ENCODE measurements around the gene ADAM12.
A peak's percentile ranks its signal among the peaks of the same experiment; 100 is the strongest.

ADAM12 gene

GRCh38 chr10:126233182-126234148 lies 154.8 kb downstream of the ADAM12 start (continued):
- TF ChIP-seq ZNF18 (tag by site-specific recombination; IDR thresholded peaks at IDR 0.05) = peak; percentile 86
- no peak for TF ChIP-seq ZBTB20 (tag by site-specific recombination; IDR thresholded peaks at IDR 0.05)
- no peak for TF ChIP-seq ZNF280C (tag by site-specific recombination; IDR thresholded peaks at IDR 0.05)
- peak; percentile 92 for TF ChIP-seq ZXDB (tag by site-specific recombination; IDR thresholded peaks at IDR 0.05)
- TF ChIP-seq PRDM6 (tag by site-specific recombination; IDR thresholded peaks at IDR 0.05) = peak; percentile 94
- no peak for TF ChIP-seq PRDM2 (tag by site-specific recombination; IDR thresholded peaks at IDR 0.05; ENCODE audit: borderline replicate concordance)
- no peak for TF ChIP-seq ZNF350 (tag by site-specific recombination; IDR thresholded peaks at IDR 0.05)
- peak; percentile 84 for TF ChIP-seq KLF10 (tag by site-specific recombination; IDR thresholded peaks at IDR 0.05)
- TF ChIP-seq ZNF785 (tag by site-specific recombination; IDR thresholded peaks at IDR 0.05) = no peak
- TF ChIP-seq SP2 (tag by site-specific recombination; IDR thresholded peaks at IDR 0.05) = no peak
- no peak for TF ChIP-seq ZBTB48 (tag by site-specific recombination; IDR thresholded peaks at IDR 0.05)
- TF ChIP-seq REPIN1 (tag by site-specific recombination; IDR thresholded peaks at IDR 0.05; ENCODE audit: low read depth) = no peak
- TF ChIP-seq ZNF248 (tag by site-specific recombination; IDR thresholded peaks at IDR 0.05) = no peak
- peak; percentile 79 for TF ChIP-seq IKZF3 (tag by site-specific recombination; IDR thresholded peaks at IDR 0.05)
- no peak for TF ChIP-seq ZNF266 (tag by site-specific recombination; IDR thresholded peaks at IDR 0.05; ENCODE audit: low read depth)
- TF ChIP-seq ZNF670 (tag by site-specific recombination; IDR thresholded peaks at IDR 0.05; ENCODE audit: low read depth) = no peak
- TF ChIP-seq AEBP2 (tag by site-specific recombination; IDR thresholded peaks at IDR 0.05; ENCODE audit: borderline replicate concordance) = no peak
- TF ChIP-seq ZBTB21 (tag by site-specific recombination; IDR thresholded peaks at IDR 0.05) = no peak
- no peak for TF ChIP-seq ZBTB26 (tag by site-specific recombination; optimal IDR thresholded peaks at IDR 0.05)
- TF ChIP-seq ZNF624 (tag by site-specific recombination; IDR thresholded peaks at IDR 0.05) = no peak
- TF ChIP-seq ZEB2 (tag by site-specific recombination; IDR thresholded peaks at IDR 0.05) = peak; percentile 72
- TF ChIP-seq ZFP3 (tag by site-specific recombination; IDR thresholded peaks at IDR 0.05; ENCODE audit: low read depth) = no peak
- no peak for TF ChIP-seq ZNF677 (tag by site-specific recombination; IDR thresholded peaks at IDR 0.05)
- TF ChIP-seq ZNF23 (tag by site-specific recombination; IDR thresholded peaks at IDR 0.05; ENCODE audit: borderline replicate concordance) = no peak
- no peak for TF ChIP-seq GLIS1 (tag by site-specific recombination; IDR thresholded peaks at IDR 0.05)
